GM19240 (cell line): Measurements from ENCODE around the gene ACSL6.

Experiments
- DNase-seq: peaks from one replicate; pipeline ENCODE4 v3.0.0; 2011; ENCODE audit warnings: low spot score; ENCODE audit not compliant: insufficient read length

The ACSL6 gene

DNA sequence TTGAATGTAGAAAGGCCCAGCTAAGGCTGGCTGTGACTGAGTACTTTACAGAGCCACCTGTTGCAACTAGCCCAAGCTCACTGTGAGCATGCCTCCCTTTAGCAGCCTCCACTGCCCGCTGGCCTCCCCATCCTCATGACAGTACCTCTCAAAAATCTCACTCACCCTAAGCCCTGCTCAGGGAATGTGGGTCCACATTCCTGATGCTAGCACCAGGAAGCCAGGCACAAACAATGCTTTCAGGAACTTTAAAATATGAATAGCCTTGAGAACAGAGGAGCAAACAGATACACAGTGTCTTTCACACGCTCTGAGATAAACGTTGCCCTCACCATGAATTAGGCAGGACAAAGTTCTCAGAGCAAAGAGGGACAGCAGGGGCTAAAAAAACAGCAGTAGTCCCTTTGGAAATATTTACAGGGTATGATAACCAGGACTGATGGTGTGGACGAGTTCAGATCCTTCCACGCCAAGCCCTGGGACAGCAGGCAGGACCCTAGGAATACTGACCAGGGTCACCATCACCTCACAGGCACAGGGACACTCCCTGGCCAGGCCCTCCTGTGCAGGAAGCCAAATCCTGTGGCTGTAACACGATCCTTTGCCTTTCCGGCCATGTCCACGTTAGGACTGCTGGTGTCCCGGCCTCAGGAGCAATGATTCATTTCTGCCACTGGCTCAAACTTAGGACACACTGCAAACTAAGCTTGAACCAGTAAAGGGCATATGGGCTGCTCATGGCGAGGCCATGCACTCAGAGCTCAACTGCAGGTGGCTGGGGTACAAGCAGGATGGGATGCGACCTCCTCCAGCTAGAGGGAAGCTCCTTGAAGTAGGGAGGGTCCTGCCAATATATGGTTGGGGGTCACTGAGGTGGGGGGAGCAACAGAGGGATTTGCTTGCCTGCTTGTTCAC, 9.6 kb downstream of the ACSL6 start:
- DNase-seq = no peak

- DNase-seq = no peak
Observed at GRCh38 chr5:132000677-132001453, 10.6 kb downstream of the ACSL6 start.

DNA sequence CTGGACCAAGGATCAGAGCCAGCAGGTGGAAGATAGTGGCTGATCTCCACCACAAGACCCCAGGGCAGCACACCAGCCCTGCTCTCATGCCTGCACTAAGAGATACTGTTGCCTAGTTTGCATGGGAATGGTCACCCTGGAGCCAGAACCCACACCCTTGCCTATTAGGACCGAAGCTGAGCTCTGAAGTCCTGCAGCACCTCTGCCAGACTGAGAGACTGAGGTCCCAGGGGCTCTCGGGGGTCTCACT, 11.3 kb downstream of the ACSL6 start:
- DNase-seq = no peak

- DNase-seq = no peak
Observed at GRCh38 chr5:131999441-132000240, 11.8 kb downstream of the ACSL6 start.

- DNase-seq = no peak
Observed at GRCh38 chr5:131999041-131999440, 12.4 kb downstream of the ACSL6 start.

- DNase-seq = no peak
Observed at GRCh38 chr5:131998431-131999040, 12.9 kb downstream of the ACSL6 start.

- no peak for DNase-seq
Observed at GRCh38 chr5:131997727-131998117, 13.7 kb downstream of the ACSL6 start.

DNA sequence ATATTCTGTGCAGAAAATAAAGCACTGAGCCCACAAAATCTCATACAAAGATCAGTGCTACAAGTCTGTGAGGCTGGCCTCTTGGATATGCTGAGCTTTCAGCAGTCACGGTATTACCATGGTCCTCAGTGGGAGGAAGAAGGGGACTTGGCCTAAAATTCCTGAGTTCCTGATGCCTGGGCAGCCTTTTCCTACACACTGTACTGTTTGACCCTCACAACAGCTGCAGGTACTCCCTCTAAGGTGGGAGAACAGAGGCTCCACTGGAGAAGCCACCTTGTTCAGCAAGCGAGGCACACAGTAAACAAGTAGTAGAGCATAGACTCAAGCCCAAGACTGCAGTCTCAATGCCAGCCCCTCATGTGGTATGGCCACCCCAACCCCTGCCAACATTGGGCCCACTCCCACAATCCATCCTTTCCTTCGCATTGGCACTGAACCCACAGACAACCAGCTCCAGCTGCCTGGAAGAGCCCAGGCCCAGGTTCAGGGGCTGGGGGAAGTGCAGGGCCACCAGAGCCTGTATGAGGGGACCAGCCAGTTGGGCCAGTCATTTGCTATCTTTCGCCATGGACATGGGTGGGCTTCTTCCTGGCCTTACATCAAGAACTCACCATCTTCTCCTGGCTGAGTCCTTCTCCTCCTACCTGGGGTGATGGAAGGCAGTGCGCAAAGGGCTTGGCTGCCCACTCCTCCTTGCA, 14.3 kb downstream of the ACSL6 start:
- DNase-seq = no peak

DNA sequence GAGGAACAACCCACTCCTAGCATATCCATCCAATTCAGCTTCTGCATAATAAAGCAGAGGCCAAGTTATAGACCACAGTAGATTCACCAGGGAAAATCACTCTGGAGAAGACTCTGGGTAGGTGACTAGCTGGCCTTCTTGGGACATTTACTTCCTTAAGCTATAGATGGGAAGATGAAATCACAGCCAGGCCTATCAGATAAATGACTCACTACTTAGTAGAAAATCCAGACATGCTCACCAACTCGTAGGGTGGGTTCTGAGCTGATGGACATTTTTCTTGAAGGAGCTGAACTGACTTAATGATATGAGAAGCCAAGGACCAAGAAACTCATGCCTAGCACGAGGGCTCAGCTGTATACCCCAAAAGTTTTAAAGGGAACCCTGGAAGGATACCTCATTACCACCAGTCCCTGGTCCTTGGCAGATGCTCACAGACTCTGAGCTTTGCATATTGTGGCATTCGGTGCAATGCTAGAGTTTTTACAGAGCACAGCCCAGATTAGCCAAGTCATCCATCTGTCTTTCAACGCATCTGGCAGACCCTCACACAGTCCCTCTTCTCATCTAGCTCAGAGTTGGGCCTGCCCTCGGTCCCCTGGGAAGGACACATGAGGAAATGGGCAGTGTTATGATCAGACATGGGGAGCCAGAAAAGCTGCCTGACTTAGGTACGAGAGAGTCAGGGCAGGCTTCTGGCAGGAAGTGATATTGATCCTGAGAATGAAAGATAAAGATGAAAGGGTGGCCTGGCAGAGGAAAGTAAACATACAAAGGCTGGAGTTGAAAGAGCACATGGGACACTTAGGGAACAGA, 15.0 kb downstream of the ACSL6 start:
- DNase-seq = no peak

- DNase-seq = no peak
Observed at GRCh38 chr5:131994533-131995226, 16.8 kb downstream of the ACSL6 start.

- no peak for DNase-seq
Observed at GRCh38 chr5:131994090-131994489, 17.4 kb downstream of the ACSL6 start.

DNA sequence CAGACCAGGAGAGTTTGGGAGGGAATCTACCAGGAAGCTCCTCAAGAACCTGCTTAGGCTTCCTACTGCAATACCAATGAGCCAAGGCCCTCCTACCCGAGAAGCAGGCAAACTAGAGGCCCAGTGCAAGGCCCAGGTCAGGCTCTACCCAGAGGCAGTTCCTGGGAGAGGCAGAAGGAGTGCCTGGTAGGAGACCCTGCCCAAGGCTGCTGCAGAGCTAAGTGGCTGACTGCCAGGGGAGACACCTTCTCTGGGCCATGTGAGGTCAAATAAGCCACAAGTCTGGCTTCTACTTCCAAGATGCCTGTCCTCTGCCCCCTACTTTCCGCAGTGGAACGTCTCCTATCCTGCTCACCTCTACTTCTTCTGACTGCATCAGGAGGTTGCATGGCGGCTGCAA, 17.8 kb downstream of the ACSL6 start:
- no peak for DNase-seq

- no peak for DNase-seq
Observed at GRCh38 chr5:131992370-131992769, 19.1 kb downstream of the ACSL6 start.

GRCh38 chr5:131991593-131992324, 19.7 kb downstream of the ACSL6 start:
- DNase-seq = no peak

GRCh38 chr5:131990716-131991115, 20.7 kb downstream of the ACSL6 start:
- no peak for DNase-seq

DNA sequence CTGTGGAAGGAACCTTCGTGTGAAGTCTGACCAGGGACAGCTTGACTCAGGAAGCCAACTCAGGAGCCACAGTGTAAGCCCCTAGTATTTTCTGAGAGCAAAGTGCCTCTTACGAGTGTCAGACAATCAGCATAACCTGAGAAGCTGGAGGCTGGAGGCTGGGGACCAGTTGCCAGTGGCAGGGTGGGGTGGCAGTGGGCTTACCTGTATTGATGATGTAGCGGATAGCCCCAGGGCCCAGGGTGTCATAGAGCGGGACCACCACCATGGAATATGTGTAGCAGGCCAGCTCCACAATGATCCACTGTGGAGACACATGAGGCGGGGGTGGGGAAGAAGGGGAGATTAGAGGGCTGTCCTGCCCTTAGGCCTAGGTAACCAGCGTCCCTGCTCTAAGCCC, 22.9 kb downstream of the ACSL6 start:
- no peak for DNase-seq

GRCh38 chr5:131987251-131987650, 24.2 kb downstream of the ACSL6 start:
- DNase-seq = no peak

GRCh38 chr5:131986161-131986912, 25.1 kb downstream of the ACSL6 start:
- DNase-seq = no peak
